Measurements from ENCODE around the gene EXOC6B. TPM values are rescaled to one million over a fixed set of nuclear protein-coding genes. Genes with fewer than 3 reads are reported as not detected.

Gene EXOC6B
- total RNA-seq, 1 donor from 2014 or later: 35.2 TPM

DNA sequence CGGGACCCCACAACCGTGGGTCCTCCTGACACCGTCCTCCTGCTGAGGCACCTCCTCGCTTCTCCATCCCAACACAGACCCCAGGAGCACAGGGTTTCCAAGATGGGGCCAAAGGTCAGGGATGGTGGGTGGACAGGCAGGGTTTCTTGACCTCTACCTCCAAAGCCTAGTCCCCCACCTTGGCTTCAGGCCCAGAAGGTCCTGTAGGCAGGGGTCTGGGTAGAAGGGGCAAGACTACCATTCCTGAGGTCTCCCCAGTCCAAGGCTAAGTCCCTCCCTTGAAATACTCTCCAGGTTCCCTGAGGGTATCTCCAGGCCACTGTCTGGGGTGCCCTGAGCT is 685.2 kb downstream of the EXOC6B start:
- H3K27ac ChIP-seq: no peak overlapping the region
- DNase-seq (no peak), ATAC-seq (no peak)
- H3K4me1 ChIP-seq: peaks cover 33% of the 10 kb centered on the region
- H3K27me3 ChIP-seq: peaks cover 34% of the 10 kb centered on the region
- TF ChIP-seq, protein P1, sequence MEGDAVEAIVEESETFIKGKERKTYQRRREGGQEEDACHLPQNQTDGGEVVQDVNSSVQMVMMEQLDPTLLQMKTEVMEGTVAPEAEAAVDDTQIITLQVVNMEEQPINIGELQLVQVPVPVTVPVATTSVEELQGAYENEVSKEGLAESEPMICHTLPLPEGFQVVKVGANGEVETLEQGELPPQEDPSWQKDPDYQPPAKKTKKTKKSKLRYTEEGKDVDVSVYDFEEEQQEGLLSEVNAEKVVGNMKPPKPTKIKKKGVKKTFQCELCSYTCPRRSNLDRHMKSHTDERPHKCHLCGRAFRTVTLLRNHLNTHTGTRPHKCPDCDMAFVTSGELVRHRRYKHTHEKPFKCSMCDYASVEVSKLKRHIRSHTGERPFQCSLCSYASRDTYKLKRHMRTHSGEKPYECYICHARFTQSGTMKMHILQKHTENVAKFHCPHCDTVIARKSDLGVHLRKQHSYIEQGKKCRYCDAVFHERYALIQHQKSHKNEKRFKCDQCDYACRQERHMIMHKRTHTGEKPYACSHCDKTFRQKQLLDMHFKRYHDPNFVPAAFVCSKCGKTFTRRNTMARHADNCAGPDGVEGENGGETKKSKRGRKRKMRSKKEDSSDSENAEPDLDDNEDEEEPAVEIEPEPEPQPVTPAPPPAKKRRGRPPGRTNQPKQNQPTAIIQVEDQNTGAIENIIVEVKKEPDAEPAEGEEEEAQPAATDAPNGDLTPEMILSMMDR (IDR thresholded peaks at IDR 0.05): no peak
- no peaks in the 10 kb centered on the region for H3K36me3 ChIP-seq
- intact Hi-C loops (cut with DNase I): loop anchor here (10.0 kb wide), 1 partner anchor 216 kb away; no protein-coding TSS in a partner anchor
- H3K4me3 ChIP-seq: no peak overlapping the region
- no peaks in the 10 kb centered on the region for H3K9me3 ChIP-seq

DNA sequence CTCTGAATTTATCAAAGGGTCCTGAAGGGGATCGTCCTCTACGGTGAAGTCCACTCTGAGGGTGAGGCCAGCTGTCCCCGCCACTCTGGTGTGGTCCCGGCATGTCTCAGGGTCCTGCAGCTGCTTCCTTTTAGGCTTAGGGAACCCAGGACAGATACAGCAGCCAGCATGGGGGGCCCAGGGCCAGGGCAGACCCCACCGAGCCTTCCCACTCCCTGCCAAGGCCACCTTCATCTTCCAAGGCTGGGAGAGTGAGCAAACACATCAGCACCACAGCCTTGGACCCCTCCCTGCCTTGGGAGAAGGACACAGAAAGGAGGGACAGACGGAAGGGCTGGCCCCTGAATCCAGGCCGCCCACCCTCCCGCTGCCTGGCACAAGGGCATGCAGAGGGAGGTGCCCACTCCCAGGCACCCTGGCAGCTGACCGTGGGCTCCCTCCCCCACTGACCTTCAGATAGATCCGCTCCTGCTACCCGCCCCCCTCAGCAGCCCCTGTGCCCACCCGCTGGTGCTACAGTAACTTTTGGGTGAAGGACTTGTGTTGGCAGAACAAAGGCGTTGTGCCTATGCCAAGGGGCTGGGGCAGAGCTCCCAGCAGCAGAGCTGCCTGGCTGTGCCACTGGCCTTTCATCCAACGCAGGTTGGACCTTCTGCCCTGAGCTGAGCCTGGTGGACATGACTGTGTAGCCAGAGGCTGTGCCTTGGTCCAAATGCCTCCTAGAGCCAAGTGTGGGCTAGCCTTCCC is 685.8 kb downstream of the EXOC6B start:
- Histone ChIP-seq H3K27me3 (peaks cover 29% of the 10 kb centered on the region), H3K36me3 (no peaks in the 10 kb centered on the region), H3K4me3 (no peak overlapping the region), H3K4me1 (peaks cover 28% of the 10 kb centered on the region), H3K9me3 (no peaks in the 10 kb centered on the region), H3K27ac (no peak overlapping the region)
- DNase-seq (peak; percentile 60), ATAC-seq (no peak)
- intact Hi-C loops (cut with DNase I): loop anchor here (10.0 kb wide), 1 partner anchor 215 kb away; no protein-coding TSS in a partner anchor
- TF ChIP-seq, protein P1 (IDR thresholded peaks at IDR 0.05): no peak

DNA sequence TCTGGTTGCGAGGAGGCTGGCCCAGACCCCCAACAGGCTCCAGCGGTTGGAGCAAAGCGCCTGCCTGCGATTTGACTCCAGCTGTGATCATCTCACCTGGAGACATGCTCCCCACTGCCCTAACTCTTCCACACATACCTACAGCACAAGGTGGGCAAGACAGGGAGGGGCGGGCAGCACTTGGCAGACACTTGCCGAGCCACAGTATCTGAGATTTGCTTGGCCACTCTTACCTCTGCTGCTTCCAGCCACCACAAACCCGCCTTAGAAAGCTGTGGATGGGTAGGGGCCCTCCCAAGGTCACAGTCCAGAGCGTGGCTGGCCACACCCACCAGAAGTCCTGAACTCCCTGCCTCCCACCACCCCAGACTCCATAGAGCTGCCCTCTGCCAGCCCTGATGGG is 686.4 kb downstream of the EXOC6B start:
- DNase-seq: peak; percentile 56
- H3K4me3 ChIP-seq: no peak overlapping the region
- no peak for ATAC-seq
- H3K4me1 ChIP-seq: peaks cover 22% of the 10 kb centered on the region
- H3K9me3 ChIP-seq: no peaks in the 10 kb centered on the region
- TF ChIP-seq, protein P1 (IDR thresholded peaks at IDR 0.05): no peak
- peaks cover 23% of the 10 kb centered on the region for H3K27me3 ChIP-seq
- intact Hi-C loops (cut with DNase I): no loop called here
- H3K36me3 ChIP-seq: no peaks in the 10 kb centered on the region
- no peak overlapping the region for H3K27ac ChIP-seq

DNA sequence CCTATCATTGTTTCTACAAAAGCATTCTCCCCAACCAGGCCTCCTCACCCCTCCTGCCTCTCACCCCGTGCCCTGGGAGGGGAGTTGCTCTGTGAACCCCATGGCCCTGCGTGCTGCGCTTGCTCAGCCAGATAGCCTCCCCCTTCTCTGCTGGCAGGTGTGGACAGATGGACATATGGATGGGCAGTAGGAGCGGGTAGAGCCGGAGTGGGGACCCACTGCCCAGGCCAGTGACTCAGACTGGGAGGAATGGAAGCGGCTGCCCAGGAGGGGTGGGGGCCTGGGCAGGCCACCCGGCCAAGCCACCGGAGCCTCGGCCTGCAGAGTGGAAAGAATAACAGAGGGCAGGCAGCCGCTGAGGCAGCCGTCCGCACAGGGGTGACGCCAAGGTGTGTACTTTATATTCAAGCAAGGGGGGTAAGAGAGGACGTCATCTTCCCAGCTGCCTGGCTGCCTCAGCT is 686.9 kb downstream of the EXOC6B start:
- Histone ChIP-seq H3K4me3 (no peak overlapping the region), H3K9me3 (no peaks in the 10 kb centered on the region), H3K36me3 (no peaks in the 10 kb centered on the region), H3K27me3 (peaks cover 18% of the 10 kb centered on the region), H3K4me1 (peaks cover 17% of the 10 kb centered on the region), H3K27ac (no peak overlapping the region)
- TF ChIP-seq, protein P1 (IDR thresholded peaks at IDR 0.05): no peak
- intact Hi-C loops (cut with DNase I): no loop called here
- ATAC-seq (no peak), DNase-seq (no peak)

DNA sequence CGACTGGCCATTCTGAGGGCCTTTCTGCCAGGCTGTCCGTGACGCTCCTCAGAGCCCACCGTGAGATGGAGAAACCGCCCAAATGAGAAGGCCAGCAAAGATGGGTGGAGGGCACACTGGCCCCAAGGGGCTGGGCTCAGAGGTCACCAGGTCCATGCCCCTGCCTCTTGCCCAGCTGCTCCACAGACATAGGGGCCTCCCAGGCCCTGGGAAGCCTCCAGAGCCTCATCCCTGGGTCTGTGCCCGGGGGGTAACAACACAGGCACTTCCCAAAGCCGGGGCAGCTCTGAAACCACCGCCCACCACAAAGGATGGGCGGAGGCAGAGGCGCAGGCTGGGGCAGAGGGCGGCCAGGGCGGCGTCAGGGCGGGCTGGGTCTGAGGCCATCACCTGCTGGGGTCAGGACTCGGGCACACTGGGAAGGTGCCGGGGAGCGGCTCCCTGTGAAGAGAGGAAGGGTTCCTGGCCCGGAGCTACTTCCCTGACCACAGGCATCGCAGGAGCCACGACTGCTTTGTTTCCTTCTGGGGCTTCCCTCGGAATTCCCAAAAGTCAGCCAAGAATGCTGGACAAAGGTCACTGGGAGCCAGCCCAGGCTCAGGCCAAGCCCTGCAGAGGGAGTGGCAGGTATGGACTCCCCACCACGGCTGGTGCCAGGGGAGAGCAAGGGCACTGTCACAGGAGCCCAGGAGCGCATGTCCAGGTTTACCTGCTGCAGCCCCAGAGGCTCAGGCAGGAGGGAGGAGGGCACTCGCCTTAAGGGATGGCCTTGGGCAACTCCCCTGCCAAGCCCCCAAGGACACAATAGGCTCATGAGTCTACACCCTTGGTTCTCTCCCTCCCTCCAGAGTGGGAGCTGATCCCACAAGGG is 687.6 kb downstream of the EXOC6B start:
- ATAC-seq: no peak

More for the DNA sequence above, 687.6 kb downstream of the EXOC6B start:
- peaks cover 10% of the 10 kb centered on the region for H3K4me1 ChIP-seq
- peak; percentile 59 for DNase-seq
- TF ChIP-seq, protein P1 (IDR thresholded peaks at IDR 0.05): no peak
- H3K9me3 ChIP-seq: no peaks in the 10 kb centered on the region
- no peak overlapping the region for H3K4me3 ChIP-seq
- no peak overlapping the region for H3K27ac ChIP-seq
- H3K36me3 ChIP-seq: no peaks in the 10 kb centered on the region
- intact Hi-C loops (cut with DNase I): no loop called here
- H3K27me3 ChIP-seq: peaks cover 11% of the 10 kb centered on the region

Data from upper lobe of right lung (tissue), 1 donor.